GM08714 (cell line): ENCODE results near the gene APH1B.
"Not testable (repeated sequence)": the region's sequence is repeated elsewhere in the genome, so short reads cannot be mapped to it uniquely, and the experiment has no call there.

Source experiments
- H3K4me3 ChIP-seq: fragments of 200-500 bp; sonication (Bioruptor generic); 2 replicates; pipeline ENCODE4 v1.5.1; 2014; ENCODE audit warnings: mild to moderate bottlenecking, low read length, inconsistent platforms
- ZNF274 ChIP-seq: IDR thresholded peaks from 2 replicates; pipeline ENCODE4 v1.6.1; 2012; ENCODE audit warnings: mild to moderate bottlenecking, low read depth, low read length

The APH1B gene

DNA sequence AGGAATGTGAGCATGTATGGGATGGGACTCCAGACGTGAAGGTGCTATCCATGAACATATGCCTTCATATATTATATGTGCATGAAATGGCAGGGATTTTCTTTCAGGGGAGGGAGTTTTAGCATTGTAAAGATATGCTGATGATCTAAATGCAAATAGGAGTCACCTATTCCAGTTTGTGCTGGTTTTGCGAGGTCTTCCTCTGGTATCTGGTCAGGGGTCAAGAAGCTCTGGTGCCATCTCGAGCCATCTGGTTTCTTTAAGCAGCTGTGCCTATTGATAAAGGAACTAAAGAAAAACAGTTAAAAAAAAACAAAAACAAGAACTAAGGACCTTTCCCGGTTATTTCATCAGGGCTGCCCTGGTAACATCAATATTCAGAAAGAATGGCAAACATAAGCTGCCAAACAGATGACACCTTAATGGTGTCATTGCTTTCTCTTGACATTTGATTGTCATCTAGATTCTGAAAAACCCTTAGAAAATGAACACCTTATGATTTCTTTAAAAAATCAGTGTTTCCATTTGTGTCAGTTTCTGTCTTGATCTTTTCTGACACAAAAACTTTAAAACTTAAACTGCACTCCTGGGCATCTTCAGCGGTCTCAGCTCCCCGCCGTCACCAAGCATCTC, 22.7 kb downstream of the APH1B start:
- H3K4me3 ChIP-seq = no peak overlapping the region
- TF ChIP-seq ZNF274 = no peak

DNA sequence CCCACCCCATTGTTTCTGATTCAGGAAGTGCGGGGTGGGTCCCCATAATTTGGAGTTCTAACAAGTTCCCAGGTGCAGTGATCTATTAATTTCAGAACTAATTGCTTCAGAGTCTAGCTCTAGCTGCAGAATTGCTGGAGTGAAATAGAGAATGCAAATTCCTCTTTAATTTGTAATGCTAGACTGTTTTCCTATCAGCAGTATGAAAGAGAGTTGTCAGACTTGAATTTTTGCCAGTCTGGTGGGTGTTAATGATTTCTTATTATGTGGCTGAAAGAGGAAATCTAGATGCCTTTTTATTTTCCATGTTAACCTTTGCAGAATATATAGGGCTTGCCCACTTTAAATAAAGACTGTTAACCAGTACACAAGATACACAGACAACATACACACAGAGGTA, 23.7 kb downstream of the APH1B start:
- H3K4me3 ChIP-seq = no peak overlapping the region
- no peak for TF ChIP-seq ZNF274

DNA sequence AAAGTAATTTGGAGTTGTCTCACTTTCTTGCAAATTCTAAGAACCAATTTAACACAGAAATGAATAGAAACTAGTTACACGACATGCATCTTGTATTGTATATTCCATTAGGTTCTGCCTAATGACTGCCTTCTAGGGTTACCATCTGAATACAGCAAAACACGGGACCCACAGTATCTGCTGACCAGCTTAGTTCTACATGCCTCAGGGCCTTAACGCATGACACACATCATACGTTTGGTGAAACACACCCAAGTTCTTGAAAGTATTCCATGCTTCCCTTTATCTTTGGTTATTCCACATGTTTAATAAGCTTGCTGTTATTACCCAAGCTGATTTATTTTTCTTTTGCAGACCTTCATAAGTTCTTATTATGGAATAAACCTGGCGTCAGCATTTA, 27.9 kb downstream of the APH1B start:
- no peak for TF ChIP-seq ZNF274
- no peak overlapping the region for H3K4me3 ChIP-seq

DNA sequence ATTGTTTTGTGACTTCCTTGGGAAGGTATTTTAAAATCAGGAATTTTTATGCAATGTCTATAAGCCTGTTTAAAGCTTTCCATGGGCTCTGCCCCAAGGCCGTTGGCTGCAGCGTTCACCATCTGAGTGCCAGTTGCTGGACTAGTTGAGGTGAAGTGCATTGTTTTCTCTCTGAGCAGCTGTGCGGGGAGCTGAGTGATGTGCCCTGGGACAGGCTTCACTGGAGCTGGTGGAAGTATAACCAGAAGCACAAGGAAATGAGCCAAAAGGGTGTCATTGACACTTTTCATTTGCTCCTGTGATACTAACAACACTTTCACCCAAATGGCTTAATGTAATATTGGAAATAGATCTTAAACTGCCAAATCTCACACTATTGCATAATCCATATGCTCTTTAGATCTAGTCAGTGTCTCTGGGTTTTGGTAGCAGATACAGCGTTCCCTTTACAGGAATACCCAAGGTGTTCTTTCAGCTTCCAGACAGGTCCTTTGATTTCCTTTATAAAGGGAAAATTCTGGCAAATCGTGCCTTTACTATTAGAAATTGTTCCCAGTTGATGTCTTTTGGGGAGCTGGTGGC, 29.2 kb downstream of the APH1B start:
- H3K4me3 ChIP-seq = no peak overlapping the region
- no peak for TF ChIP-seq ZNF274

DNA sequence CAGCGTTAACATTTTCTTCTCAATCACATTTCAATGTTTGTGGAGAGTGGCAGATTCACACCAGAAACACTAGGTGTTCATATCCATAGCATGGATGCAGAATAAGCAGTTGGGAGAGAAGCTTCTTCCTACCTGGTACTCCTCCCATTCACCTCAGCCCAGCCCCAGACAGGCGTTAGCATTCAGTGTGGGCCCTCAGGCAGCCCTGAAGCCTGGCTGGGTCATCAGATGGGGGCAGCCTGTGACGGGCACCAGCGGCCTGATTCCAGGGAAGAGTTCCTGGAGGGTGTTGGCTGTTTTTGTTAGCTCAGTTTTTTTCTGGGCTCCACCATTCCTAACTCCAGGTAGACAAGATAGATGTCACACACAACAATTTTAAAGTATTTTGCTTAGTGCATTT, 31.1 kb downstream of the APH1B start:
- no peak overlapping the region for H3K4me3 ChIP-seq
- TF ChIP-seq ZNF274 = no peak

DNA sequence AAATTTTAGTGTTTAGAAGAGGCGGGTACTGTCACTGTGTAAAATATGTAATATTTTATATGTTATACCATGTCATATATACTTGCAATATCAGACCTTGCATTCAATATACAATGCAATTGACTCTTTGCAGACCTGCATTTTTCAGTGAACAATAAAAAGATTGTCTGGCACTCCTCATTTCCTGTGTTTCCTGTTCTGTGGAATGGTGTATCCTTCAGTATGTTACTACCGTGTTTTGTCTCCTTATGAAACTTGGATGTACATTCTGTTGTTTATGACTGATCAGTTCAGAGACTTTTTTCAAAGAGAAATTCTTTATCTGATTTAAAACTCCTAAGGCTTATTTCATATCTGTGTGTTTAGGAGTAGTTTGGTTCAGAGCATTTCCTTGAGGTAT, 31.5 kb downstream of the APH1B start:
- TF ChIP-seq ZNF274 = no peak
- H3K4me3 ChIP-seq = no peak overlapping the region

DNA sequence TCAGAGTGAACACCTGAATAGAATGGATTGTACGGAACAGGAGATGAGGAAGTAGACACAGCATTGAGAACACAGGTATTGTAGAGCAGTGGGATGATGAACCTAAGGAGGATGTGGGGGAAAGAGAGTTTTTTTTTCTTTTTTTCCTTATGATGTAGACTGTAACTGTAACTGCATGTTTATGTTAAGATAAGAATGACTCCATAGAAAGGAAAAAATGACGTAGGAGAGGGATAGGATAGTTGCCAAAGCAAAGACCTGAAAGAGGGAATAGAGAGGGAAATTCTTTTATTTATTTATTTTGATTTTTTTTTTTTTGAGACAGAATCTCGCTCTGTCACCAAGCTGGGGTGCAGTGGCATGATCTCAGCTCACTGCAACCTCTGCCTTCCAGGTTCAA, 33.2 kb downstream of the APH1B start:
- no peak overlapping the region for H3K4me3 ChIP-seq
- TF ChIP-seq ZNF274 = no peak

DNA sequence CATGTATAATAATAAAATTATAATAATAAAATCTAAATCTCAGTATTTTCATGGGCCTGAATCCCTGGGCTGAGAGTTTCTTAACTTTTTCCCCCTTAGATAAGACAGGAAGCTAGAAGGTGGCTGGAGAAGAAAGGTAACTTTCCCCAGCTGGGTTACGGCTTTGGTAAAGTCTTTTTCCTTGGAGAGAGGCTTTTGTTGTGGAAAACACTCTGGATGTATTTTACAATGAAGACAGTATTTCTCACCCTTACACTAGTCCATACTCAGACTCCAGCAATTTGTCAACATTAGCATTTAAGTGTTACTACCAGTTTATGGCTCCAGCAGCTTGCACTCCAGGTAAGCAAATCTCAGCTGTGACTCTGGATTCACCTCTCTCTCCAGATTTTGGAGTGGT, 34.9 kb downstream of the APH1B start:
- H3K4me3 ChIP-seq = no peak overlapping the region
- no peak for TF ChIP-seq ZNF274

DNA sequence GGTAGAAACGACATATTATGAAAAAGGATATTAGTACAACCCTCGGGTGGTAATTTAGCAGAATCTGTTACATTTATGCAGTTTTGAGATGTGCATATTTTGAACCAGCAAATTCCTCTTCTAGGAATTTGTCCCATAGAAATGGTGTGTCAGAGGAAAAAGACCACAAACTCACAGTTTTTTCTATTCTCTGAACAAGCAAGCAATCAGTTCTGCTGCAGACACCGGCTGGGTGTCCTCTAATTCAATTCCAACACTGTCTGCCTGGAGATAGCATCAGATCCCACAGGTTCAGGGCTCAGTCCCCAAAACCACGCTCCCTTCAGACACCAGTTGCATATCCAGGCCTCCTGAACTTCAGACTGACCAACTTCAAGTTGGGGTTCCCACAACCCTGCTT, 36.4 kb downstream of the APH1B start:
- TF ChIP-seq ZNF274 = no peak
- H3K4me3 ChIP-seq = no peak overlapping the region

DNA sequence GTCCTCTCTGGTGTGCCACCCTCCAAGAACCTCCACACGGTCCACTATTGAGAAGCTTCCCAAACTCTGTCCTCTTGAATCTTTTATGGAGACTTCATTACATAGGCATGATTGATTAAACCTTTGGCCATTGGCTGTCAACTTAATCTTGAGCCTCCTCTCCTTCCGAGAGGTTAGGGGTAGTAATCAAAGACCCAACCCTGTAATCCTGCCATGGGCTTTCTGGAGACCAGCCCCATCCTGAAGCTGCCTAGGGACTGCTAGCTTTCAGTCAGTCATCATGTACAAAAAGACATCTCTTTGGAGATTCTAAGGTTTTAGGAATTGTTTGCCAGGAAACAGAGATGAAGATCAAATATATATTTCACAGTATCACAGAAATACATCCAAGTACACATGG, 37.0 kb downstream of the APH1B start:
- no peak overlapping the region for H3K4me3 ChIP-seq
- TF ChIP-seq ZNF274 = no peak

DNA sequence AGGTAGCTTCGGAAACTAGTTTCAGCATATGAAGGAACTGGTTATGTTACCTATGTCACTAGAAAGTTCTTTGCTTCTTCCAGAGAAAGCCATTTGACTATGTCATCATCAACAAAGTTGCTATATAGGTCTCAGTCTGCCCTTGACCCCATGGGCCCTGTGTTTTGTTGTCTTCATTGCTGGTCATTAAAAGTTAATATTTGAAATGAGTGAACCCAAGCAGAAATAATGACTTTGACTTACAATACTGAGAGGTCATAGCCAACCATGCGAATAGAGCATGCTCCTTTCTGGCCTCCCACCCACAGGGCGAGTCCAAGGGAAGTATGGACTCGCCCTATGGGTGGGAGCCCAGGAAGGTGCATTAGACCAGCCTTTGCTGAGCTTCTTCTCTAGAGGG, 40.9 kb downstream of the APH1B start:
- TF ChIP-seq ZNF274 = no peak
- no peak overlapping the region for H3K4me3 ChIP-seq

DNA sequence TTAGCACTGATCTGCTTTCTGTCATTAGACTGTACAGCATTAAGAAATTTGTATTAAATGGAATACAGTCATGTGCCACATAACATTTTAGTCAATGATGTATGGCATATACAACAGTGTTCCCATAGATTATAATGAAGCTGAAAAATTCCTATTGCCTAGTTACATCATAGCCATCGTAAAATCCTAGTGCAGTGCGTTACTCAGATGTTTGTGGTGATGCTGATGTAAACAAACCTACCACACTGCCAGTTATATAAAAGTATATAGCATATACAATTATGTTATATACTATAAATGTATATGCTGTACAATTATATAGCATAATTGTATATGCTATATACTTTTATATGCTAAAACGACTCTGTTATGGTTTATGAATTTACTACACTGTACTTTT, 41.7 kb downstream of the APH1B start:
- no peak for TF ChIP-seq ZNF274
- no peak overlapping the region for H3K4me3 ChIP-seq

DNA sequence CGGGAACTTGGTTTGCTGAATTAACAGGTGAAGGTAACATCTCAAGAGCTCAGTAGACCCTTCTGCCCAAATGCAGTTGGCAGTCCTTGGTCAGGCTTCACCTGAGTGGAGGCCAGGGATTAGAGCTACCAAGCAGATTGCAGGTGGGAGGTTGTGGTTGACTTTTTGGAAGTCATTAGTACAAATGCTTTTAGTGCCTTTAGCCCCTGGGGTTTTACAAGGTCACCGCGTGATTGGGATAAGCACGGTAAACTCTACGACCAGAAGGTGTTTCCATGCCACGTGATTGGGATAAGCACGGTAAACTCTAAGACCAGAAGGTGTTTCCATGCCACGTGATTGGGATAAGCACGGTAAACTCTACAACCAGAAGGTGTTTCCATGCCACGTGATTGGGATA, 43.0 kb downstream of the APH1B start:
- H3K4me3 ChIP-seq = not testable (repeated sequence)

DNA sequence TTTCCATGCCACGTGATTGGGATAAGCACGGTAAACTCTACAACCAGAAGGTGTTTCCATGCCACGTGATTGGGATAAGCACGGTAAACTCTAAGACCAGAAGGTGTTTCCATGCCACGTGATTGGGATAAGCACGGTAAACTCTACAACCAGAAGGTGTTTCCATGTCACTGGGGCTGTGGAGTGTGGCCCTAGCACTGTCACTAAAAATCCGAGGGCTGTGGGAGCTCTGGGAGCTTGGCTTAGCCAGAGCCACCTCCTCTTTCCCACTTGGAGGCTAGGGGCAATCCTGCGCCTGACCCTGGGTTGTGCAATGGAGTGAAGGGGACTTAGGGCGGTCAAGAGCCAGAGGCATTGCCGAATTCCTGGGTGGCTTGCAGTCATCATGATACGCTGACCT, 43.6 kb downstream of the APH1B start:
- not testable (repeated sequence) for H3K4me3 ChIP-seq

DNA sequence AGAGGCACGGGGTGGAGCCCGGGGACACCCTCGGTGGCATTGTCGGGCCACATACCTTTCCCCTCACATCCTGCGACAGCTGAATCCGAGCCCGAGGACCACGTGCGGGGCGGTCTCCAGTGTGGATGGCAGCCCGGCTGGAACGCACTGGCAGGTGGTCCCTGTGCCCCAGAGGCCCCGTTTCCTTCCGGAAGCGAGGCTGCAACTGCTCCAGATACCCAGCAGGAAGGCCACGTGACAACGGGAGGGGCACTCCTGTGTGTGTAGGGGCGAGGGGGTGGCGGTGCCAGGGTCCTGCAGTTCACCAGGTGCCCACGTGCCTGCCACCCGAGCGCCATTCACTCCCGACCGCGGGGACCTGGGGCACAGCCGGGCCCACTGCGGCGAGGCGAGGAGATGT, 44.1 kb downstream of the APH1B start:
- no peak for TF ChIP-seq ZNF274
- H3K4me3 ChIP-seq = no peak overlapping the region

DNA sequence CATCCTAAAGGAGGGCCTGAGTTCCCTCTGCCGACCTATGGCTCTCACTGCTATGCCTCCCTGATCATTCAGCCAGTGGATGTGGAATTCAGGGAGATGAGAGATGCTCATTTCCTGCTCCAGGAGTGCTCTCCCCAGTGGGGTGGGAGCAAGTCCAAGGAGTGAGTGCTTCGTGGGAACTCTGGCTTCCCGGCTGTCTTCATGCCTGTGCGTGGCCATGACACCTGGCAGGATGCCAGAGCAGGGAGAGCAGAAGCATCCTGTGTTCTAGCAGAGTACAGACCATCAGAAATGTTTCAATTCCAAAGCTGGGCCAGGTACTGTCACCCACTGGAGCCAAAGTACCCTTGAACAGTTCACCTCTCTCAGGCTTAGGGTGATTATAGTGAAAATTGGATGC, 45.1 kb downstream of the APH1B start:
- no peak overlapping the region for H3K4me3 ChIP-seq
- TF ChIP-seq ZNF274 = no peak
